NCI-H1694 (cell line): ENCODE results near the gene CMPK1.
A peak's percentile ranks its signal among the peaks of the same experiment; 100 is the strongest.

Experiments
- DNase-seq: peaks from one replicate; lab custom pipeline; 2025; lab: John Stamatoyannopoulos, UW

CMPK1 gene

GRCh38 chr1:47424336-47424982 lies 90.9 kb downstream of the CMPK1 start:
- peak; percentile 68 for DNase-seq
